Aorta (tissue), 5 donors: ENCODE results near the gene PIP5K1C. TPM values are rescaled to one million over a fixed set of nuclear protein-coding genes. Genes with fewer than 3 reads are reported as not detected.

Source experiments
- ATAC-seq: fragments of 200-7000 bp; cut with Tn5 transposase; one replicate; pipeline ENCODE4 v1.9.1; 2022; ENCODE audit warnings: moderate library complexity; ENCODE audit not compliant: low FRiP score
- DNase-seq, 2 donors: peaks; one replicate each; pipeline ENCODE4 v3.0.0-alpha.2; 2020
- H3K27ac ChIP-seq, 2 donors: one replicate each; pipeline ENCODE4 v1.5.1; 2013; ENCODE audit warnings: low read length in 2 of 2, mild to moderate bottlenecking in 2 of 2, moderate library complexity in 2 of 2, control low read depth in 1 of 2, inconsistent platforms in 1 of 2, low read depth in 1 of 2
- H3K27me3 ChIP-seq, 2 donors: one replicate each; pipeline ENCODE4 v1.6.1; 2013; ENCODE audit warnings: control low read depth in 1 of 2, low read length in 1 of 2, mild to moderate bottlenecking in 1 of 2, moderate library complexity in 1 of 2; ENCODE audit not compliant: insufficient read depth in 2 of 2, control insufficient read depth in 1 of 2
- H3K36me3 ChIP-seq, 2 donors: one replicate each; pipeline ENCODE4 v1.6.1; 2013; ENCODE audit warnings: control low read depth in 1 of 2, low read length in 1 of 2, mild to moderate bottlenecking in 1 of 2; ENCODE audit not compliant: insufficient read depth in 2 of 2, control insufficient read depth in 1 of 2
- H3K4me1 ChIP-seq, 2 donors: one replicate each; pipeline ENCODE4 v1.6.1; 2013; ENCODE audit warnings: low read length in 2 of 2, control low read depth in 1 of 2, mild to moderate bottlenecking in 1 of 2, moderate library complexity in 1 of 2; ENCODE audit not compliant: insufficient read depth in 2 of 2, control insufficient read depth in 1 of 2
- H3K4me3 ChIP-seq, 2 donors: one replicate each; pipeline ENCODE4 v1.5.1; 2013; ENCODE audit warnings: low read length in 2 of 2, control low read depth in 1 of 2, mild to moderate bottlenecking in 1 of 2
- H3K9me3 ChIP-seq: one replicate; pipeline ENCODE4 v1.6.1; 2013; ENCODE audit warnings: mild to moderate bottlenecking, low read length; ENCODE audit not compliant: control insufficient read depth
- WGBS, 2 donors: extraction: QIAGEN DNeasy Blood & Tissue Kit; methylation state at CpG; one replicate each; pipeline ENCODE4 v1.1.7; 2013; 5-methylcytosine and 5-hydroxymethylcytosine counted together
- intact Hi-C, 2 donors: fragments of 100-400 bp; cut with DNase I; formaldehyde crosslinking; loops; one replicate each; pipeline versions ENCODE4 v1.14.2 to v1.15.0; 2022
- long read RNA-seq, 2 donors: library from polyadenylated mRNA; unstranded; transcript quantifications; one replicate each; pipeline ENCODE4 v2.0.0, GENCODE V29; 2020 to 2021
- polyA plus RNA-seq, 2 donors: library from polyadenylated mRNA; stranded (reverse); fragments of 200-250 nt; gene quantifications; one replicate each; pipeline ENCODE4 v1.2.3, GENCODE V29; 2013
- total RNA-seq, 2 donors: library from RNA; stranded (reverse); fragmentation: NEBNext Ultra II Directional; extraction: Animal tissue kit (Norgen Biotek cat#: 25700); gene quantifications; one replicate each; pipeline ENCODE4 v1.2.1, GENCODE V29; 2021
- donor health status: healthy with polysubstance abuse.
- donor health status: Bipolar disorder and iron deficiency.
- donor health status: DM: no; HTN: no; CAD: no.
- donor health status: DM: no; HTN: no; CAD: no.
- donor health status: DM: yes; HTN: yes; CAD: no.

The PIP5K1C gene, protein sequence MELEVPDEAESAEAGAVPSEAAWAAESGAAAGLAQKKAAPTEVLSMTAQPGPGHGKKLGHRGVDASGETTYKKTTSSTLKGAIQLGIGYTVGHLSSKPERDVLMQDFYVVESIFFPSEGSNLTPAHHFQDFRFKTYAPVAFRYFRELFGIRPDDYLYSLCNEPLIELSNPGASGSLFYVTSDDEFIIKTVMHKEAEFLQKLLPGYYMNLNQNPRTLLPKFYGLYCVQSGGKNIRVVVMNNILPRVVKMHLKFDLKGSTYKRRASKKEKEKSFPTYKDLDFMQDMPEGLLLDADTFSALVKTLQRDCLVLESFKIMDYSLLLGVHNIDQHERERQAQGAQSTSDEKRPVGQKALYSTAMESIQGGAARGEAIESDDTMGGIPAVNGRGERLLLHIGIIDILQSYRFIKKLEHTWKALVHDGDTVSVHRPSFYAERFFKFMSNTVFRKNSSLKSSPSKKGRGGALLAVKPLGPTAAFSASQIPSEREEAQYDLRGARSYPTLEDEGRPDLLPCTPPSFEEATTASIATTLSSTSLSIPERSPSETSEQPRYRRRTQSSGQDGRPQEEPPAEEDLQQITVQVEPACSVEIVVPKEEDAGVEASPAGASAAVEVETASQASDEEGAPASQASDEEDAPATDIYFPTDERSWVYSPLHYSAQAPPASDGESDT
- total RNA-seq (10 to 100 TPM; 78.7 to 83.3 TPM), polyA plus RNA-seq (10 to 100 TPM; 25.2 to 26.8 TPM)
- long read RNA-seq, donor 1, partial matches to known transcripts, result 15 of 59 reads
- long read RNA-seq, donor 1, other reads (novel, unspliced or antisense), result 44 of 59 reads
- long read RNA-seq, donor 2, full-length matches to known transcripts, result 10 of 56 reads
- long read RNA-seq, donor 2, partial matches to known transcripts, result 24 of 56 reads
- long read RNA-seq, donor 2, other reads (novel, unspliced or antisense), result 22 of 56 reads

DNA sequence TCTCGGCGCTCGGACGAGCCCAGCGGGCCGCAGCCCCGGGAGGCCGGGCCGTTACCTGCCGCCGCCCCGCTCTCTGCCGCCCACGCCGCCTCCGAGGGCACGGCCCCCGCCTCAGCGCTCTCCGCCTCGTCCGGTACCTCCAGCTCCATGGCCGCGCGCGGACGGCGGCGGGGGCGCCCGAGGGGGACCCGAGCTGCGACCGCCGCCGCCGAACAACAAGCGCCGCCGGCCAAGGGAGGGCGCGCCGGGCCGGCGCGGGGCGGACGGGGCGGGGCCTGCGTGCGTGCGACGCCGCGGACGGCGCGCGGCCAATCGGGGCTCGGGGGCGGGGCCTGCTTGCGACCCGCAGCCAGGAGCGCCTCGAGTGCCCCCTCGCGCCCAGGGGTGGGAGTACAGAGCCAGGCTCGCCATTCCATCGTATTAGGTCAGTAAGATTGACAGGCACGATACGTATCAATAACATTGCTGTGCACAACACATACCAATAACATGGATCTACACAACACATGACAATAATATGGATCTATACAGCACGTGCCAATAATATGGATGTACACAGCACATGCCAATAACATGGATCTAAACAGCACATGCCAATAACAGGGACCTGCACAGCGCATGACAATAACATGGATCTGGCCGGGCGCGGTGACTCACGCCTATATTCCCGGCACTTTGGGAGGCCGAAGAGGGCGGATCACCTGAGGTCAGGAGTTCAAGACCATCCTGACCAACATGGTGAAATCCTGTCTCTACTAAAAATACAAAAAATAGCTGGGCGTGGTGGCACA is at the start of gene PIP5K1C:
Gene PIP5K1C, minus strand, starts transcription at position 227 of the 791 bp plus-strand sequence. Its CDS starts 78 bp downstream, at position 149.
- peak; percentile 95 for ATAC-seq
- intact Hi-C loops, result loop anchor here (1.0 to 2.0 kb wide), 2 partner anchors 34 to 36 kb away; no protein-coding TSS in a partner anchor
- peak within 1 kb of the TSS in 1 of 2 donors; percentile 60 for H3K27ac ChIP-seq

GRCh38 chr19:3748965-3749364 is 48.7 kb upstream of the PIP5K1C start:
- ATAC-seq, result no peak
- Histone ChIP-seq H3K27me3 (no peaks in the 10 kb centered on the region), H3K36me3 (no peaks in the 10 kb centered on the region), H3K4me1 (no peaks in the 10 kb centered on the region), H3K9me3 (no peaks in the 10 kb centered on the region), H3K4me3 (no peak overlapping the region), H3K27ac (no peak overlapping the region)
- intact Hi-C loops, result no loop called here
- DNase-seq, result no peak
- 78 to 85% methylated on average over 8 of the region's 8 CpGs for WGBS, 2 donors

More for the DNA sequence above, at the start of gene PIP5K1C:
- Histone ChIP-seq H3K4me1 (no peaks in the 10 kb centered on the region), H3K9me3 (no peaks in the 10 kb centered on the region), H3K27me3 (no peaks in the 10 kb centered on the region), H3K4me3 (peak within 1 kb of the TSS; percentile 91 to 94), H3K36me3 (no peaks in the 10 kb centered on the region)
- 2 to 4% methylated on average over 52 to 82 of the region's 82 CpGs for WGBS, 2 donors
- DNase-seq, result peak; percentile 93 to 97

DNA sequence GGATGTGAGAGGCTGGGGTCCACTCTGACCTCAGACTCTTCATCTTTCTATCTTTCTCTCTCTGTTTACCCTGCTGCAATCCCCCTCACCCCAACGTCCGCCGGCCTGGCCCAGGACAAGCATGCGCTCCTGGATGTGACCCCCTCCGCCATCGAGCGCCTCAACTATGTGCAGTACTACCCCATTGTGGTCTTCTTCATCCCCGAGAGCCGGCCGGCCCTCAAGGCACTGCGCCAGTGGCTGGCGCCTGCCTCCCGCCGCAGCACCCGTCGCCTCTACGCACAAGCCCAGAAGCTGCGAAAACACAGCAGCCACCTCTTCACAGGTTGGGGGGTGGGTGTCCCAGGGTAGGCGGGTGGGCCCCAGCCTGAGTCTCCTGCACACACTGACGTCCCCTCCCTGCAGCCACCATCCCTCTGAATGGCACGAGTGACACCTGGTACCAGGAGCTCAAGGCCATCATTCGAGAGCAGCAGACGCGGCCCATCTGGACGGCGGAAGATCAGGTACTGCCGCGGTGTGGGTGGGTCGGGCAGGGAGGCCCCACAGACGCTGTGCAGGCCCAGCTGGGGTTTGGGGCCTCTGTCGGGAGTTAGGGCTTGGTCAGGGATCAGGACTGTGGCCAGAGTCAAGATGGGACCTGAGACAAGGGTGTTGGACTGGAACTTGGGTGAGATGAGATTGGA is 46.2 kb upstream of the PIP5K1C start:
- no peaks in the 10 kb centered on the region for H3K9me3 ChIP-seq
- WGBS, 2 donors, result 72% methylated on average over 31 of the region's 31 CpGs
- H3K27me3 ChIP-seq, result no peaks in the 10 kb centered on the region
- H3K4me1 ChIP-seq, result no peaks in the 10 kb centered on the region
- ATAC-seq (no peak), DNase-seq (no peak)
- no peaks in the 10 kb centered on the region for H3K36me3 ChIP-seq
- intact Hi-C loops, result no loop called here
- H3K4me3 ChIP-seq, result no peak overlapping the region
- no peak overlapping the region for H3K27ac ChIP-seq

DNA sequence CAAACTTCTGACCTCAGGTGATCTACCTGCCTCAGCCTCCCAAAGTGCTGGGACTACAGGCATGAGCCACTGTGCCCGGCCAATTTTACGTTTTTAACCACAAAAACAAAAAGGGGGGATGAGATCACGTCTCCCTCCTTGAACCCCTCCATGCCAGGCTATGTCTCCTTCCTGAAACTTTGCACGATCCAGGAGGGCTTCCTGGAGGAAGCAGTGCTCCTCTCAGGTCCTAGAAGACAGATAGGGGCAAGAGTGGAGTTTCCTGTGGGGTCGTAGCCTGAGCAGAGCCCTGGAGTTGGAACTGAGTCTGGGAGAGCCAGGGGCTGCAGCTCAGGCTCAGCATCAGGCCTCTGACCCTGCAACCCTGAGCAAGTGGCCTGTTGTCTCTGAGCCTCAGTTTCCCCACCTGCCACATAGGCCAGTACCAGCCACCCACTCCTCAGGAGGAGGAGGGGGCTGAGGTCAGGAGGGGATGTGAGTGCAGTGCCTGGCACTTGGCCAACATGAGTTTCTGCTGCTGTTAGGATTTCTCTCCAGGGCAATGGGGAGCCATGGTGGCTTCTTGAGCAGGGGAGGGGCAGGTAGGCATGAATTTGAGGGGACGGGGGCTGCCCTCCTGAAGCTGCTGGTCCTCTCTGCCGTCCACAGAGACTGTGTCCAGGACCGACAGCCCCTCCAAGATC is 45.2 kb upstream of the PIP5K1C start:
- no peak for DNase-seq
- H3K27ac ChIP-seq, result no peak overlapping the region
- no peaks in the 10 kb centered on the region for H3K36me3 ChIP-seq
- H3K9me3 ChIP-seq, result no peaks in the 10 kb centered on the region
- ATAC-seq, result no peak
- no peak overlapping the region for H3K4me3 ChIP-seq
- intact Hi-C loops, result no loop called here
- no peaks in the 10 kb centered on the region for H3K4me1 ChIP-seq
- WGBS, 2 donors, result 60 to 66% methylated on average over 8 of the region's 8 CpGs
- no peaks in the 10 kb centered on the region for H3K27me3 ChIP-seq

DNA sequence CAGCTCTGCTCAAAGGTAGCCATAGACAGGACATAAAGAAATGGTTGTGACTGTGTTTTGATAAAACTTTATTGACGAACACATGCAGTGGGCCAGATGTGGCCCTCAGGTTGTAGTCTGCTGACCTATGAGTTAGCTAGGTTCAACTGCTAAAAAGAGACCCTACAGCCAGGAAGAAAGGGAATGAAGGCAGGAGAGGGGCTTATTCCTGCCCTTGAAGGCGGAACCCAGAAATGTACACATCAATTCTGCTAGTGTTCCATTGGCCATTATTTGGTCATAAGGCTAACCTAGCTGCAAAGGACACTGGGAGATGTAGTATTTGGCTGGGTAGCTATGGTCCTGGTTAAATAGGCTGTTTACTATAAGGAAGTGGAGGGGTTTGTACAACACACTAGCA is 43.2 kb upstream of the PIP5K1C start:
- WGBS, 2 donors, result 95 to 96% methylated on average over 2 of the region's 2 CpGs
- H3K4me1 ChIP-seq, result no peaks in the 10 kb centered on the region
- DNase-seq (no peak), ATAC-seq (no peak)
- intact Hi-C loops, result no loop called here
- no peaks in the 10 kb centered on the region for H3K36me3 ChIP-seq
- H3K27me3 ChIP-seq, result no peaks in the 10 kb centered on the region
- no peak overlapping the region for H3K27ac ChIP-seq
- no peaks in the 10 kb centered on the region for H3K9me3 ChIP-seq
- no peak overlapping the region for H3K4me3 ChIP-seq

- intact Hi-C loops, result no loop called here
- 93 to 95% methylated on average over 24 of the region's 24 CpGs for WGBS, 2 donors
- no peak overlapping the region for H3K27ac ChIP-seq
- no peaks in the 10 kb centered on the region for H3K9me3 ChIP-seq
- H3K36me3 ChIP-seq, result no peaks in the 10 kb centered on the region
- H3K4me3 ChIP-seq, result no peak overlapping the region
- ATAC-seq (no peak), DNase-seq (no peak)
- no peaks in the 10 kb centered on the region for H3K4me1 ChIP-seq
- H3K27me3 ChIP-seq, result no peaks in the 10 kb centered on the region
Measured at GRCh38 chr19:3740431-3740830, 40.2 kb upstream of the PIP5K1C start.

- Histone ChIP-seq H3K4me3 (no peak overlapping the region), H3K9me3 (no peaks in the 10 kb centered on the region), H3K36me3 (no peaks in the 10 kb centered on the region), H3K27ac (no peak overlapping the region), H3K4me1 (no peaks in the 10 kb centered on the region), H3K27me3 (no peaks in the 10 kb centered on the region)
- DNase-seq (no peak), ATAC-seq (no peak)
- WGBS, 2 donors, result 85% methylated on average over 32 of the region's 32 CpGs
- intact Hi-C loops, result no loop called here
Measured at GRCh38 chr19:3738477-3739220, 38.4 kb upstream of the PIP5K1C start.
